Activated CD8-positive, alpha-beta memory T cell treated with anti-CD3 and anti-CD28 coated beads, Interleukin-2, amount 50 U/mL, for 1 hour (primary cell): ENCODE measurements around the gene DHCR24.

Experiments
- DNase-seq: peaks from one replicate; pipeline ENCODE4 v3.0.0-alpha.2; 2020; ENCODE audit errors: extremely low read depth

DHCR24 gene

GRCh38 chr1:54800899-54801759 lies 85.9 kb downstream of the DHCR24 start, which contains the start of gene TTC22:
TTC22 (minus strand) TSS chr1:54801323; CDS start chr1:54801163, 160 bp downstream.
- DNase-seq: no peak

GRCh38 chr1:54800041-54800898 lies 86.7 kb downstream of the DHCR24 start:
- DNase-seq: no peak
